Subcutaneous adipose tissue (tissue), 4 donors: ENCODE measurements around the gene CYLD. TPM values are rescaled to one million over a fixed set of nuclear protein-coding genes. Genes with fewer than 3 reads are reported as not detected.

Experiments
- CTCF ChIP-seq: fragments of 450-650 bp; IDR thresholded peaks from one replicate; pipeline ENCODE4 v1.5.1; 2016; ENCODE audit warnings: low read depth, mild to moderate bottlenecking, control low read depth, antibody characterized with exemption, moderate library complexity
- total RNA-seq, 4 donors: library from RNA; depleted of rRNA; stranded (reverse); fragments of >200 nt; gene quantifications; one replicate each; pipeline ENCODE4 v1.1.0, GENCODE V29; 2016

The CYLD gene
- total RNA-seq, 4 donors from 2014 or later = 35.8 to 40.1 (median 37.2) TPM

- no peak for TF ChIP-seq CTCF
These were observed 70.2 kb downstream of the CYLD start for GRCh38 chr16:50812046-50812445.

GRCh38 chr16:50812876-50813466 lies 71.1 kb downstream of the CYLD start:
- TF ChIP-seq CTCF = no peak

DNA sequence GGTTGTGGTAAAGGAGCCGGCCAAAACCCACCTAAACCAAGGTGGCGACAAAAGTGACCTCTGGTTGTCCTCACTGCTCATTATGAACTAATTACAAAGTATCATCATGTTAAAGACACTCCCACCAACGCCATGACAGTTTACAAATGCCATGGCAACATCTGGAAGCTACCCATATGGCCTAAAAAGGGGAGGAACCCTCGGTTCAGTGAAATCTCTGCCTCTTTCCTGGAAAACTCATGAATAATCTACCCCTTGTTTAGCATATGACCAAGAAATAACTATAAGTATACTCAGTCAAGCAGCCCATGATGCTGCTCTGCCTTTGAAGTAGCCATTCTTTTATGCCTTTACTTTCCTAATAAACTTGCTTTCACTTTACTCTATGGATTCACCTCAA lies 72.2 kb downstream of the CYLD start:
- no peak for TF ChIP-seq CTCF

GRCh38 chr16:50814541-50814940 lies 72.7 kb downstream of the CYLD start:
- no peak for TF ChIP-seq CTCF

DNA sequence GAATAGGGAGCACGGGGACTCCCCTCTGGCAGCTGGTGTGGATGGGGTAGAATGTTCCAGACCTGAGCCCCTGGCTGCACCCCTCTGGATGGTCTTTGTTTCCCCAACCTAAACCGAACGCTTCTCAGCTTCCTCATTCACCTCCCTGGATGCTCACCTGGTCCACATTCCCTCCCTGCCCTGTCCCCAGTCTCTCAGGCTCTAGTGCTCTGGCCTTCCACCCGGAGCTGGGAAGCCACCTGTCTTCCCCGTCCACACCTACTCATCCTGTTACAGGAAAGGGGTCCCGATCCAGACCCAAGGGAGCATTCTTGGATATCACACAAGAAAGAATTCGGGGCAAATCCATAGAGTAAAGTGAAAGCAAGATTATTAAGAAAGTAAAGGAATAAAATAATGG lies 73.5 kb downstream of the CYLD start:
- no peak for TF ChIP-seq CTCF

- no peak for TF ChIP-seq CTCF
These were observed 75.1 kb downstream of the CYLD start for GRCh38 chr16:50816901-50817555.

DNA sequence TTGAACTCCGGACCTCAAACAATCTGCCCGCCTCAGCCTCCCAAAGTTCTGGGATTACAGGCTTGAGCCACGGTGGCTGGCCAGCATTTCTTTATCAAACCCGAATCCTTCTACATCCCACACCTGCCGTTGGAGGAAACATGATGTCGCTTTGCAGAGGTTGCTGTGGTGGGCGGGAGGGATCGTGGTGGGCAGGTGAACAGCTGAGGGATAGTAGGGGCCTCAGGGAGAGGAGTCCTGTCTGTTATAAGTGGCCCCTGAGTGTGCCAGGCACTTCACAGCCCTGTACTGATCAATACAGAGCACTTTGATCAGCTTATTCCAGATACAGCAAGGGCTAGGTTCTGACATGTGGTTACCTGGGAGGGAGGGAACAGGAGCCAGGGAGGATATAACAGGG lies 76.5 kb downstream of the CYLD start:
- TF ChIP-seq CTCF = no peak
